ENCODE measurements around the gene TMEM101. TPM values are rescaled to one million over a fixed set of nuclear protein-coding genes. Genes with fewer than 3 reads are reported as not detected.

Gene TMEM101
- total and polyA plus RNA-seq, 2 of the 13 experiments (the other 11 are each of a cell fraction or from before 2014, with no cell fraction given) = 72.0 to 100 TPM

DNA sequence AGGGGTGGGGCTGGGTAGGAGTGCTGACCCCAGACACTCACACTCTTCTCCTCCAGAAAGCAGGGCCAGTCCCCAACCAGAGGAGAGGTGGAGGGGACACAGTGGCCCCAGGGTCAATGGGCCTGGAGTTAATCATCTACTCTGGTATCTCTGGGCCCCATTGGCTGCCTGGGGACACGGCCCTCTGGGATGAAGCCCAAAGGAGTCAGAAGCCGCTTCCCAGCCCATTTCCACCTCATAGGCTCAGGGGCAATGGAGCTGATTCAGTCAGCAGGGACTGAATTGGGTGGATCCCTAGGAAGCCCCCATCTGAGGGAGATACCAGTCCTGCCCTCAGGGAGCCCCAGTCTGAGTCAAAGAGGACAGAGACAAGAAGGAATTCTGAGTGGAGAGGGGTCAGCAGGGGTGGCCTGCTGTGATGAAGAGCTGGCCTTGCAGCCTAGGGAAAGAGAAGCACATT, 13.3 kb downstream of the TMEM101 start (continued):
- no peak for TF ChIP-seq ZNF142 (CRISPR knock-in tag; IDR thresholded peaks at IDR 0.05)
- no peak for TF ChIP-seq WIZ (CRISPR knock-in tag; IDR thresholded peaks at IDR 0.05)
- TF ChIP-seq STAT6 (CRISPR knock-in tag; IDR thresholded peaks at IDR 0.05; ENCODE audit: borderline replicate concordance) = 0 out of 2 replicates have a peak, but pooled peaks have one; percentile 47
- peak; percentile 15; the same call in 1 of the 2 replicates for TF ChIP-seq ZNF121 (CRISPR knock-in tag; IDR thresholded peaks at IDR 0.05)
- TF ChIP-seq PRDM4 (CRISPR knock-in tag; IDR thresholded peaks at IDR 0.05; ENCODE audit: borderline replicate concordance) = no peak
- TF ChIP-seq ZBTB37 (CRISPR knock-in tag; IDR thresholded peaks at IDR 0.05) = no peak
- TF ChIP-seq CREM (IDR thresholded peaks at IDR 0.05) = no peak
- no peak for TF ChIP-seq CREM (CRISPR knock-in tag; IDR thresholded peaks at IDR 0.05)
- TF ChIP-seq ZNF607 (CRISPR knock-in tag; IDR thresholded peaks at IDR 0.05; ENCODE audit: borderline replicate concordance) = 0 out of 2 replicates have a peak, but pooled peaks have one; percentile 55
- peak; percentile 85 for TF ChIP-seq RARA (CRISPR knock-in tag; IDR thresholded peaks at IDR 0.05)
- TF ChIP-seq ATF4 (CRISPR knock-in tag; IDR thresholded peaks at IDR 0.05) = peak in 1 of 2 experiments; percentile 85; a peak in 2 of 4 replicates
- no peak for TF ChIP-seq U2AF1 (optimal IDR thresholded peaks at IDR 0.05; ENCODE audit: low read depth, low read length)
- TF ChIP-seq MAZ (IDR thresholded peaks at IDR 0.05; ENCODE audit: borderline replicate concordance, low read depth, low read length) = peak; percentile 36; the same call in 1 of the 2 replicates
- TF ChIP-seq MAZ (CRISPR knock-in tag; IDR thresholded peaks at IDR 0.05; ENCODE audit: low read depth) = 0 out of 2 replicates have a peak, but pooled peaks have one; percentile 58
- no peak for TF ChIP-seq SNAPC2 (CRISPR knock-in tag; IDR thresholded peaks at IDR 0.05)
- peak; percentile 35; the same call in 1 of the 2 replicates for TF ChIP-seq PHF20 (CRISPR knock-in tag; IDR thresholded peaks at IDR 0.05)

All from HepG2 (cell line).